Measurements from ENCODE around the gene RMDN2. TPM values are rescaled to one million over a fixed set of nuclear protein-coding genes. Genes with fewer than 3 reads are reported as not detected.

Gene RMDN2
- total RNA-seq, 5 donors from 2014 or later (not counting 1 experiment from before 2014, with no cell fraction given) = 2.4 to 5.0 (median 3.5) TPM

GRCh38 chr2:38029512-38029911, 104.4 kb downstream of the RMDN2 start:
- peaks cover 19 to 28% of the 10 kb centered on the region in 2 donors for H3K27me3 Mint-ChIP-seq
- Histone ChIP-seq H3K4me3 (ENCODE audit: control insufficient read depth in 1 of 2, extremely low read depth in 1 of 2, low read length in 1 of 2) (no peak overlapping the region), H3K9me3 (no peaks in the 10 kb centered on the region), H3K27me3 (replicated peaks in 1 of 2; ENCODE audit: control insufficient read depth in 2 of 2, extremely low read depth in 1 of 2, insufficient read depth in 2 of 2, low read length in 1 of 2) (peaks cover 0 to 9% of the 10 kb centered on the region in 2 experiments), H3K4me1 (ENCODE audit: control insufficient read depth in 1 of 2, extremely low read depth in 1 of 2, insufficient read depth in 2 of 2, low read length in 2 of 2) (no peaks in the 10 kb centered on the region), H3K36me3 (ENCODE audit: control insufficient read depth in 2 of 2, extremely low read depth in 1 of 2, insufficient read depth in 1 of 2, low read length in 1 of 2) (no peaks in the 10 kb centered on the region), H3K27ac (ENCODE audit: low read length) (no peak overlapping the region)
- H3K27ac Mint-ChIP-seq = no peak overlapping the region
- peaks cover 0 to 7% (median 0%) of the 10 kb centered on the region in 3 donors for H3K4me1 Mint-ChIP-seq
- DNase-seq (no peak), ATAC-seq (replicated peaks in 1 of 4) (no peak)
- no peaks in the 10 kb centered on the region for H3K9me3 Mint-ChIP-seq
- ChIA-PET CTCF (no interaction called here), POLR2A (no interaction called here)
- no peaks in the 10 kb centered on the region for H3K36me3 Mint-ChIP-seq
- 93% methylated on average over 3 of the region's 5 CpGs for WGBS (ENCODE audit: insufficient coverage)
- no peak overlapping the region for H3K4me3 Mint-ChIP-seq

DNA sequence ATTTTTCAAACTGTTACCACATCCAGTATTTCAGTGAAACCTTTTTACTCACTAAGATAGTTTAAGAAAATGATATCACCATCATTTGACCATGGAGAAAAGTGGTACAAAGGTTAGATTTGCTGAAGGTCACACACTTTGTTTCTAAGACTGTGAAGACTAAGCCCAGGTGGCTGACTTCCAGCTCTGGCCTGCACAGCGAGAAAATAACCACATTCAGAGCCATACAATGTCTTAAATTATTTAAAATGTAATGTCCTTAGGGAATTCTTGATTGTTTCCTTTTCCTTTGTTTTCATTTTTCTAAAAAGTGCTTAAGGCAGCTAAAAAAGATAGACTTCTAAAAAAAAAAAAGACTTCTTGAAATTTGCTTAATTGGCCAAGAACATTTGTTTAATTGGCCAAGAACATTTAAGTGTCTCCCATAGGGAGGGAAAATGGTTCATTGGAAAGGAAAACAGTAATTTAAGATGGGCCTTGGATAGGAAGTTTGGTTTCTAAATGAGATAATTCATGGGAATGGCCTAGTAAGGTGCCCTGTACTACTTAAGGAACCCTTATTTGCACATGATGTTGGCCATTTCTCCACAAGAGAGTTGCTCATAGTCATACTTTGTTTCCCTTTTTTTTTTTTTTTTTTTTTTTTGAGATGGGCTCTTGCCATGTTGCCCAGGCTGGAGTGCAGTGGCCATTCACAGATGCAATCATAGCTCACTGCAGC, 105.7 kb downstream of the RMDN2 start:
- Histone ChIP-seq H3K4me3 (ENCODE audit: control insufficient read depth in 1 of 2, extremely low read depth in 1 of 2, low read length in 1 of 2) (no peak overlapping the region), H3K9me3 (no peaks in the 10 kb centered on the region), H3K36me3 (ENCODE audit: control insufficient read depth in 2 of 2, extremely low read depth in 1 of 2, insufficient read depth in 1 of 2, low read length in 1 of 2) (no peaks in the 10 kb centered on the region), H3K27me3 (replicated peaks in 1 of 2; ENCODE audit: control insufficient read depth in 2 of 2, extremely low read depth in 1 of 2, insufficient read depth in 2 of 2, low read length in 1 of 2) (peaks cover 0 to 9% of the 10 kb centered on the region in 2 experiments), H3K4me1 (ENCODE audit: control insufficient read depth in 1 of 2, extremely low read depth in 1 of 2, insufficient read depth in 2 of 2, low read length in 2 of 2) (no peaks in the 10 kb centered on the region), H3K27ac (ENCODE audit: low read length) (no peak overlapping the region)
- no peak overlapping the region for H3K4me3 Mint-ChIP-seq
- H3K27ac Mint-ChIP-seq = no peak overlapping the region
- DNase-seq (no peak), ATAC-seq (replicated peaks in 1 of 4) (no peak)
- POLR2A ChIA-PET = no interaction called here
- CTCF ChIA-PET = no interaction called here
- H3K4me1 Mint-ChIP-seq = peaks cover 0 to 7% (median 0%) of the 10 kb centered on the region in 3 donors
- no CpG with 5 or more reads among the region's 1 CpG for WGBS (ENCODE audit: insufficient coverage)
- H3K27me3 Mint-ChIP-seq = peaks cover 24 to 36% of the 10 kb centered on the region in 2 donors
- no peaks in the 10 kb centered on the region for H3K9me3 Mint-ChIP-seq
- H3K36me3 Mint-ChIP-seq = no peaks in the 10 kb centered on the region

- WGBS (ENCODE audit: insufficient coverage) = no CpG with 5 or more reads among the region's 2 CpGs
- H3K4me3 ChIP-seq (ENCODE audit: control insufficient read depth in 1 of 2, extremely low read depth in 1 of 2, low read length in 1 of 2) = no peak overlapping the region
- H3K27me3 ChIP-seq (replicated peaks in 1 of 2; ENCODE audit: control insufficient read depth in 2 of 2, extremely low read depth in 1 of 2, insufficient read depth in 2 of 2, low read length in 1 of 2) = peaks cover 14 to 15% of the 10 kb centered on the region in 2 experiments
- Mint-ChIP-seq H3K4me3 (no peak overlapping the region), H3K4me1 (peaks cover 1 to 10% (median 4%) of the 10 kb centered on the region in 3 donors), H3K27ac (no peak overlapping the region), H3K27me3 (peaks cover 45 to 57% of the 10 kb centered on the region in 2 donors), H3K9me3 (no peaks in the 10 kb centered on the region), H3K36me3 (no peaks in the 10 kb centered on the region)
- no peaks in the 10 kb centered on the region for H3K4me1 ChIP-seq (ENCODE audit: control insufficient read depth in 1 of 2, extremely low read depth in 1 of 2, insufficient read depth in 2 of 2, low read length in 2 of 2)
- ATAC-seq (replicated peaks in 1 of 4) (no peak), DNase-seq (no peak)
- no peaks in the 10 kb centered on the region for H3K9me3 ChIP-seq
- no peak overlapping the region for H3K27ac ChIP-seq (ENCODE audit: low read length)
- POLR2A ChIA-PET = interaction anchor here in 1 of 2 donors (0.6 kb wide), 1 partner anchor 1339 kb away, joined by 3 read pairs; no protein-coding TSS in a partner anchor
- no peaks in the 10 kb centered on the region for H3K36me3 ChIP-seq (ENCODE audit: control insufficient read depth in 2 of 2, extremely low read depth in 1 of 2, insufficient read depth in 1 of 2, low read length in 1 of 2)
- CTCF ChIA-PET = no interaction called here
These were observed 107.9 kb downstream of the RMDN2 start for GRCh38 chr2:38032946-38033345.

DNA sequence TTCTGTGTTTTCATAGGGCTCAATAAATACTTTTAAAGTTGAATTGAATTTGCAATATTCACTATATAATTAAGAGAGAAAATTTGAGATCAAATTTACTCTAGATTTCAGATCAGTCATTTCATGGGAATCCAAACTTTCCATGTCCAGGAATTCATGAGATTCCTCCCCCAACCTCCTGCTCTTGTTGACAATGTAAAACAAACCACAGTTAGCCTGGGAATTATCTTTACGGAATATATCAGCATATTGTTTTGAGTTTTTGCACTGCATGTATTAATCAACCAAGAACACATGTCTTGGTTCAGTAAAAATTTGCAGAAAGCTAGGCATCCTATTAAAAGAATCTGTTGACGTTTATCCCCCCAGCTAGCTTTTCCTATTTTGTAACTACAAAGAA, 108.6 kb downstream of the RMDN2 start:
- no peaks in the 10 kb centered on the region for H3K9me3 Mint-ChIP-seq
- Histone ChIP-seq H3K36me3 (ENCODE audit: control insufficient read depth in 2 of 2, extremely low read depth in 1 of 2, insufficient read depth in 1 of 2, low read length in 1 of 2) (no peaks in the 10 kb centered on the region), H3K9me3 (no peaks in the 10 kb centered on the region), H3K4me3 (ENCODE audit: control insufficient read depth in 1 of 2, extremely low read depth in 1 of 2, low read length in 1 of 2) (no peak overlapping the region), H3K27ac (ENCODE audit: low read length) (no peak overlapping the region), H3K4me1 (ENCODE audit: control insufficient read depth in 1 of 2, extremely low read depth in 1 of 2, insufficient read depth in 2 of 2, low read length in 2 of 2) (no peaks in the 10 kb centered on the region), H3K27me3 (replicated peaks in 1 of 2; ENCODE audit: control insufficient read depth in 2 of 2, extremely low read depth in 1 of 2, insufficient read depth in 2 of 2, low read length in 1 of 2) (peaks cover 17 to 19% of the 10 kb centered on the region in 2 experiments)
- no peak overlapping the region for H3K4me3 Mint-ChIP-seq
- H3K27me3 Mint-ChIP-seq = peaks cover 48 to 60% of the 10 kb centered on the region in 2 donors
- POLR2A ChIA-PET = no interaction called here
- CTCF ChIA-PET = no interaction called here
- H3K27ac Mint-ChIP-seq = no peak overlapping the region
- DNase-seq (no peak), ATAC-seq (replicated peaks in 1 of 4) (no peak)
- H3K4me1 Mint-ChIP-seq = peaks cover 6 to 15% (median 8%) of the 10 kb centered on the region in 3 donors
- H3K36me3 Mint-ChIP-seq = no peaks in the 10 kb centered on the region
- 60% methylated on average over 1 of the region's 2 CpGs for WGBS (ENCODE audit: insufficient coverage)

- DNase-seq = no peak
These were observed 110.9 kb downstream of the RMDN2 start for GRCh38 chr2:38035968-38036367.

GRCh38 chr2:38037325-38037724, 112.2 kb downstream of the RMDN2 start:
- Mint-ChIP-seq H3K27ac (no peak overlapping the region), H3K4me3 (no peak overlapping the region), H3K36me3 (no peaks in the 10 kb centered on the region), H3K9me3 (no peaks in the 10 kb centered on the region), H3K27me3 (peaks cover 57 to 68% of the 10 kb centered on the region in 2 donors), H3K4me1 (peaks cover 6 to 8% (median 8%) of the 10 kb centered on the region in 3 donors)
- Histone ChIP-seq H3K4me3 (ENCODE audit: control insufficient read depth in 1 of 2, extremely low read depth in 1 of 2, low read length in 1 of 2) (no peak overlapping the region), H3K27me3 (replicated peaks in 1 of 2; ENCODE audit: control insufficient read depth in 2 of 2, extremely low read depth in 1 of 2, insufficient read depth in 2 of 2, low read length in 1 of 2) (peaks cover 16 to 23% of the 10 kb centered on the region in 2 experiments), H3K27ac (ENCODE audit: low read length) (no peak overlapping the region), H3K4me1 (ENCODE audit: control insufficient read depth in 1 of 2, extremely low read depth in 1 of 2, insufficient read depth in 2 of 2, low read length in 2 of 2) (no peaks in the 10 kb centered on the region), H3K36me3 (ENCODE audit: control insufficient read depth in 2 of 2, extremely low read depth in 1 of 2, insufficient read depth in 1 of 2, low read length in 1 of 2) (no peaks in the 10 kb centered on the region), H3K9me3 (no peaks in the 10 kb centered on the region)
- ATAC-seq (replicated peaks in 1 of 4) = no peak
- no peak for DNase-seq
- CTCF ChIA-PET = no interaction called here
- no CpG with 5 or more reads among the region's 4 CpGs for WGBS (ENCODE audit: insufficient coverage)
- POLR2A ChIA-PET = no interaction called here

More at GRCh38 chr2:38035968-38036367, 110.9 kb downstream of the RMDN2 start:
- H3K4me1 ChIP-seq (ENCODE audit: control insufficient read depth in 1 of 2, extremely low read depth in 1 of 2, insufficient read depth in 2 of 2, low read length in 2 of 2) = no peaks in the 10 kb centered on the region
- H3K4me3 ChIP-seq (ENCODE audit: control insufficient read depth in 1 of 2, extremely low read depth in 1 of 2, low read length in 1 of 2) = no peak overlapping the region
- ChIA-PET POLR2A (no interaction called here), CTCF (no interaction called here)
- 81% methylated on average over 5 of the region's 7 CpGs for WGBS (ENCODE audit: insufficient coverage)
- no peak overlapping the region for H3K27ac ChIP-seq (ENCODE audit: low read length)
- no peaks in the 10 kb centered on the region for H3K9me3 ChIP-seq
- no peaks in the 10 kb centered on the region for H3K36me3 ChIP-seq (ENCODE audit: control insufficient read depth in 2 of 2, extremely low read depth in 1 of 2, insufficient read depth in 1 of 2, low read length in 1 of 2)
- H3K4me3 Mint-ChIP-seq = no peak overlapping the region
- H3K27ac Mint-ChIP-seq = no peak overlapping the region
- H3K27me3 ChIP-seq (replicated peaks in 1 of 2; ENCODE audit: control insufficient read depth in 2 of 2, extremely low read depth in 1 of 2, insufficient read depth in 2 of 2, low read length in 1 of 2) = peaks cover 16 to 23% of the 10 kb centered on the region in 2 experiments
- H3K27me3 Mint-ChIP-seq = peaks cover 63 to 65% of the 10 kb centered on the region in 2 donors
- peaks cover 6 to 8% (median 8%) of the 10 kb centered on the region in 3 donors for H3K4me1 Mint-ChIP-seq
- H3K36me3 Mint-ChIP-seq = no peaks in the 10 kb centered on the region
- no peak for ATAC-seq (replicated peaks in 1 of 4)
- H3K9me3 Mint-ChIP-seq = no peaks in the 10 kb centered on the region

Data from T-cell (primary cell).